ENCODE data around the gene TP53RK.

GRCh38 chr20:46710153-46710913 lies 21.1 kb upstream of the TP53RK start:
- TF ChIP-seq CTCF (conservative IDR thresholded peaks at IDR 0.05; ENCODE audit: low read length) (no peak), EZH2phosphoT487 (IDR thresholded peaks at IDR 0.05; ENCODE audit: borderline replicate concordance) (no peak)
